ACC112 (cell line): ENCODE measurements around the gene MDH1B.
A peak's percentile ranks its signal among the peaks of the same experiment; 100 is the strongest.
"Not testable (repeated sequence)": the region's sequence is repeated elsewhere in the genome, so short reads cannot be mapped to it uniquely, and the experiment has no call there.

Experiments
- H2AFZ ChIP-seq: fragments of 200-600 bp; sonication (generic); one replicate; pipeline ENCODE4 v1.6.0; 2017; ENCODE audit warnings: antibody characterized with exemption, low read length; ENCODE audit not compliant: unreplicated experiment
- H3K27ac ChIP-seq: fragments of 200-600 bp; sonication (generic); 2 replicates; pipeline ENCODE4 v1.5.1; 2014; ENCODE audit warnings: low read depth, mild to moderate bottlenecking, antibody characterized with exemption, low read length, moderate library complexity
- H3K27me3 ChIP-seq: fragments of 200-600 bp; sonication (generic); 2 replicates; pipeline ENCODE4 v1.6.1; 2014; ENCODE audit warnings: mild to moderate bottlenecking, antibody characterized with exemption, low read length, moderate library complexity, mixed read lengths; ENCODE audit not compliant: insufficient read depth
- H3K36me3 ChIP-seq: fragments of 200-600 bp; sonication (generic); 2 replicates; pipeline ENCODE4 v1.6.1; 2016; ENCODE audit warnings: mild to moderate bottlenecking, antibody characterized with exemption, low read length, moderate library complexity, mixed read lengths; ENCODE audit not compliant: insufficient read depth
- H3K4me1 ChIP-seq: fragments of 200-600 bp; sonication (generic); one replicate; pipeline ENCODE4 v1.6.1; 2016; ENCODE audit warnings: low read length, mixed read lengths; ENCODE audit not compliant: insufficient read depth, unreplicated experiment, control insufficient read depth
- H3K4me3 ChIP-seq: fragments of 200-600 bp; sonication (generic); 2 replicates; pipeline ENCODE4 v1.5.1; 2014; ENCODE audit warnings: mild to moderate bottlenecking, low read depth, low read length
- H3K79me2 ChIP-seq: fragments of 200-600 bp; sonication (generic); one replicate; pipeline ENCODE4 v1.6.0; 2016; ENCODE audit warnings: low read length; ENCODE audit not compliant: control insufficient read depth, unreplicated experiment, insufficient read depth

MDH1B gene

GRCh38 chr2:206765242-206766056 lies at the start of gene MDH1B, which contains the start of gene FASTKD2:
TSS of gene MDH1B (minus strand) at chr2:206765328. CDS start at chr2:206765271, 57 bp downstream.
TSS of gene FASTKD2 (plus strand) at chr2:206765606. CDS start at chr2:206766694, 1,088 bp downstream.
- Histone ChIP-seq H2AFZ (peak within 1 kb of the TSS; percentile 99), H3K79me2 (peaks cover 28% of the 10 kb centered on the region), H3K4me1 (peaks cover 15% of the 10 kb centered on the region), H3K36me3 (peaks cover 12% of the 10 kb centered on the region), H3K4me3 (peak within 1 kb of the TSS; percentile 99), H3K27me3 (peaks cover 19% of the 10 kb centered on the region), H3K27ac (peak within 1 kb of the TSS; percentile 89)

GRCh38 chr2:206814498-206814897 lies 49.4 kb upstream of the MDH1B start:
- Histone ChIP-seq H2AFZ (no peak overlapping the region), H3K4me3 (no peak overlapping the region), H3K27me3 (no peaks in the 10 kb centered on the region), H3K36me3 (0 out of 2 replicates have a peak, but pooled peaks cover 3% of the 10 kb centered on the region), H3K79me2 (no peaks in the 10 kb centered on the region), H3K27ac (no peak overlapping the region), H3K4me1 (no peaks in the 10 kb centered on the region)

- not testable (repeated sequence) for H3K27me3 ChIP-seq, H3K4me3 ChIP-seq, H3K4me1 ChIP-seq, H3K79me2 ChIP-seq, H2AFZ ChIP-seq, H3K36me3 ChIP-seq, H3K27ac ChIP-seq
Measured at GRCh38 chr2:206812471-206812870, 47.3 kb upstream of the MDH1B start.

- H3K79me2 ChIP-seq, H2AFZ ChIP-seq, H3K27ac ChIP-seq, H3K36me3 ChIP-seq, H3K27me3 ChIP-seq, H3K4me3 ChIP-seq, H3K4me1 ChIP-seq: not testable (repeated sequence)
Measured at GRCh38 chr2:206807624-206808023, 42.5 kb upstream of the MDH1B start.

GRCh38 chr2:206805887-206806607 lies 40.9 kb upstream of the MDH1B start:
- H3K27ac ChIP-seq, result no peak overlapping the region
- no peaks in the 10 kb centered on the region for H3K36me3 ChIP-seq
- H3K4me1 ChIP-seq, result no peaks in the 10 kb centered on the region
- no peaks in the 10 kb centered on the region for H3K27me3 ChIP-seq
- no peaks in the 10 kb centered on the region for H3K79me2 ChIP-seq
- H3K4me3 ChIP-seq, result no peak overlapping the region
- H2AFZ ChIP-seq, result no peak overlapping the region

GRCh38 chr2:206804326-206804725 lies 39.2 kb upstream of the MDH1B start:
- no peaks in the 10 kb centered on the region for H3K36me3 ChIP-seq
- no peaks in the 10 kb centered on the region for H3K79me2 ChIP-seq
- H3K4me3 ChIP-seq, result no peak overlapping the region
- H3K27me3 ChIP-seq, result no peaks in the 10 kb centered on the region
- H3K27ac ChIP-seq, result no peak overlapping the region
- peaks cover 2% of the 10 kb centered on the region for H3K4me1 ChIP-seq
- no peak overlapping the region for H2AFZ ChIP-seq

- H3K27ac ChIP-seq, result no peak overlapping the region
Measured at GRCh38 chr2:206802654-206803514, 37.8 kb upstream of the MDH1B start.

GRCh38 chr2:206801418-206802189 lies 36.5 kb upstream of the MDH1B start:
- H3K4me1 ChIP-seq, result peaks cover 8% of the 10 kb centered on the region
- no peaks in the 10 kb centered on the region for H3K27me3 ChIP-seq
- no peak overlapping the region for H3K4me3 ChIP-seq
- no peak overlapping the region for H3K27ac ChIP-seq
- H3K79me2 ChIP-seq, result no peaks in the 10 kb centered on the region
- no peaks in the 10 kb centered on the region for H3K36me3 ChIP-seq
- H2AFZ ChIP-seq, result no peak overlapping the region

More at GRCh38 chr2:206802654-206803514, 37.8 kb upstream of the MDH1B start:
- Histone ChIP-seq H3K36me3 (no peaks in the 10 kb centered on the region), H3K4me3 (no peak overlapping the region), H3K79me2 (no peaks in the 10 kb centered on the region), H2AFZ (no peak overlapping the region), H3K27me3 (no peaks in the 10 kb centered on the region), H3K4me1 (peaks cover 8% of the 10 kb centered on the region)

GRCh38 chr2:206800506-206801417 lies 35.6 kb upstream of the MDH1B start:
- H2AFZ ChIP-seq, result no peak overlapping the region
- H3K79me2 ChIP-seq, result no peaks in the 10 kb centered on the region
- peaks cover 8% of the 10 kb centered on the region for H3K4me1 ChIP-seq
- no peaks in the 10 kb centered on the region for H3K27me3 ChIP-seq
- no peaks in the 10 kb centered on the region for H3K36me3 ChIP-seq
- no peak overlapping the region for H3K27ac ChIP-seq
- no peak overlapping the region for H3K4me3 ChIP-seq
